Parathyroid adenoma (tissue), 2 donors: Measurements from ENCODE around the gene BGN.

Experiments used
- H2AFZ ChIP-seq: fragments of 300-600 bp; sonication (generic); one replicate; pipeline ENCODE4 v1.7.0; 2017; ENCODE audit warnings: antibody characterized with exemption, mild to moderate bottlenecking
- H3K27ac ChIP-seq: fragments of 300-600 bp; sonication (generic); one replicate; pipeline ENCODE4 v1.7.0; 2017
- H3K27me3 ChIP-seq: fragments of 300-600 bp; sonication (generic); one replicate; pipeline ENCODE4 v1.7.0; 2017; ENCODE audit warnings: low read length; ENCODE audit not compliant: control insufficient read depth, insufficient read depth
- H3K36me3 ChIP-seq: fragments of 300-600 bp; sonication (generic); one replicate; pipeline ENCODE4 v1.7.0; 2017; ENCODE audit warnings: low read length; ENCODE audit not compliant: control insufficient read depth, insufficient read depth
- H3K4me1 ChIP-seq: fragments of 300-600 bp; sonication (generic); one replicate; pipeline ENCODE4 v1.7.0; 2017; ENCODE audit warnings: control low read depth
- H3K4me2 ChIP-seq: fragments of 300-600 bp; sonication (generic); one replicate; pipeline ENCODE4 v1.7.0; 2017; ENCODE audit warnings: low read length
- H3K4me3 ChIP-seq: fragments of 300-600 bp; sonication (generic); one replicate; pipeline ENCODE4 v1.7.0; 2017; ENCODE audit warnings: low read depth, low read length
- H3K79me2 ChIP-seq: fragments of 300-600 bp; sonication (generic); one replicate; pipeline ENCODE4 v1.7.0; 2017; ENCODE audit warnings: control low read depth
- H3K9ac ChIP-seq: fragments of 300-600 bp; sonication (generic); one replicate; pipeline ENCODE4 v1.7.0; 2017; ENCODE audit warnings: mild to moderate bottlenecking
- H3K9me3 ChIP-seq: fragments of 300-600 bp; sonication (generic); one replicate; pipeline ENCODE4 v1.7.0; 2017; ENCODE audit warnings: low read length; ENCODE audit not compliant: control insufficient read depth
- CTCF ChIP-seq: fragments of 300-600 bp; sonication (generic); IDR thresholded peaks from one replicate; pipeline ENCODE4 v1.7.0; 2017; ENCODE audit warnings: antibody characterized with exemption, mild to moderate bottlenecking
- donor health status: primary hyperparathyroidism.

BGN gene

GRCh38 chrX:153514259-153514658, 19.5 kb downstream of the BGN start:
- H2AFZ ChIP-seq = no peak overlapping the region
- no peak for TF ChIP-seq CTCF
- H3K36me3 ChIP-seq = no peaks in the 10 kb centered on the region
- no peak overlapping the region for H3K4me2 ChIP-seq
- H3K9me3 ChIP-seq = no peaks in the 10 kb centered on the region
- no peaks in the 10 kb centered on the region for H3K27me3 ChIP-seq
- no peak overlapping the region for H3K27ac ChIP-seq
- no peaks in the 10 kb centered on the region for H3K4me1 ChIP-seq
- H3K9ac ChIP-seq = no peak overlapping the region
- no peak overlapping the region for H3K4me3 ChIP-seq
- H3K79me2 ChIP-seq = no peaks in the 10 kb centered on the region

DNA sequence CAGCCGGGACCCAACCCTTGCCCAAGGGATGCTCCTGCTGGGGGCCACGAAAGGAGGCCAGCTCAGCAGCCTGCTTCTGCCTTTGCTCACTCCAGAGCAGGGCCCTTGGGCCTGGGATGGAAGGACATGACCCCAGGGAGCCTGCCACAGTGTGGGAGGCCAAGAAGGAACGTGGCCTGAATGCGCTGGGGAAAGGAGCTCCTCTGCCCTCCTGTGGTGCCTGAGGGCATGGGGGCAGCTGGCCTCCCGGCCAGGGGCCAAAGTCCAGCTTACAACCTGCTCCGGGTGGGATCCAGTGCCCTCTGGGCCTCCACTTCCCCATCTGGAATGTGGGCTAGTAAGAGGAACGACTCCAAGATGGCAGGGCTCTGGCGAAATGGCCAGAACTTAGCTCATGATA, 20.7 kb downstream of the BGN start:
- H3K4me1 ChIP-seq = no peaks in the 10 kb centered on the region
- H3K9ac ChIP-seq = no peak overlapping the region
- no peak overlapping the region for H2AFZ ChIP-seq
- H3K4me2 ChIP-seq = no peak overlapping the region
- no peaks in the 10 kb centered on the region for H3K27me3 ChIP-seq
- no peaks in the 10 kb centered on the region for H3K79me2 ChIP-seq
- no peaks in the 10 kb centered on the region for H3K9me3 ChIP-seq
- no peak overlapping the region for H3K27ac ChIP-seq
- H3K4me3 ChIP-seq = no peak overlapping the region
- no peak for TF ChIP-seq CTCF
- H3K36me3 ChIP-seq = no peaks in the 10 kb centered on the region

DNA sequence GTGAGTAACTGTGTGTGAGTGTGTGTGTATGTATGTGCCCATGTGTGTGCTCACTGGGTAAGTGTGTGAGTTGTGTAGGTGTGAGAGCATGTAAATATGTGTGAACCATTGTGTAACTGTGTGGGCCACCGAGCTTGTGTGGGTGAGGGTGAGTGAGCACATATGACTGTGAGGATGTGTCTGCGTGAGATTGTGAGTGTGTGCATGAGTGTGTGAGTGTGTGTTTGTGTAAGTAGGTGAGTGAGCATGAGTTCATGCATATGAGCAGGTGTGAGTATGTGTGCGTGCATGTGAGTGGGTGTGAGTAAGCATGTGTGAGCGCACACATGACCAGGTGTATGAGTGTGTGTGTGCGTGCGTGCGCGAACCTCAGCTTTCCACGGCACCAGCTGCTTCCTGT, 21.3 kb downstream of the BGN start:
- H2AFZ ChIP-seq = no peak overlapping the region
- no peak overlapping the region for H3K4me3 ChIP-seq
- no peaks in the 10 kb centered on the region for H3K27me3 ChIP-seq
- H3K9me3 ChIP-seq = no peaks in the 10 kb centered on the region
- H3K4me2 ChIP-seq = no peak overlapping the region
- no peak overlapping the region for H3K27ac ChIP-seq
- H3K36me3 ChIP-seq = no peaks in the 10 kb centered on the region
- TF ChIP-seq CTCF = no peak
- H3K4me1 ChIP-seq = no peaks in the 10 kb centered on the region
- H3K79me2 ChIP-seq = no peaks in the 10 kb centered on the region
- H3K9ac ChIP-seq = no peak overlapping the region

GRCh38 chrX:153517423-153517822, 22.6 kb downstream of the BGN start, which contains the start of gene ATP2B3:
TSS of gene ATP2B3 (plus strand) at chrX:153517642. CDS start at chrX:153536248, 18,606 bp downstream.
- Histone ChIP-seq H2AFZ (no peak within 1 kb of the TSS), H3K27ac (no peak within 1 kb of the TSS), H3K4me1 (no peaks in the 10 kb centered on the region), H3K4me3 (no peak within 1 kb of the TSS), H3K79me2 (no peaks in the 10 kb centered on the region), H3K9ac (no peak within 1 kb of the TSS), H3K9me3 (no peaks in the 10 kb centered on the region), H3K36me3 (no peaks in the 10 kb centered on the region), H3K4me2 (no peak within 1 kb of the TSS), H3K27me3 (no peaks in the 10 kb centered on the region)
- no peak for TF ChIP-seq CTCF

DNA sequence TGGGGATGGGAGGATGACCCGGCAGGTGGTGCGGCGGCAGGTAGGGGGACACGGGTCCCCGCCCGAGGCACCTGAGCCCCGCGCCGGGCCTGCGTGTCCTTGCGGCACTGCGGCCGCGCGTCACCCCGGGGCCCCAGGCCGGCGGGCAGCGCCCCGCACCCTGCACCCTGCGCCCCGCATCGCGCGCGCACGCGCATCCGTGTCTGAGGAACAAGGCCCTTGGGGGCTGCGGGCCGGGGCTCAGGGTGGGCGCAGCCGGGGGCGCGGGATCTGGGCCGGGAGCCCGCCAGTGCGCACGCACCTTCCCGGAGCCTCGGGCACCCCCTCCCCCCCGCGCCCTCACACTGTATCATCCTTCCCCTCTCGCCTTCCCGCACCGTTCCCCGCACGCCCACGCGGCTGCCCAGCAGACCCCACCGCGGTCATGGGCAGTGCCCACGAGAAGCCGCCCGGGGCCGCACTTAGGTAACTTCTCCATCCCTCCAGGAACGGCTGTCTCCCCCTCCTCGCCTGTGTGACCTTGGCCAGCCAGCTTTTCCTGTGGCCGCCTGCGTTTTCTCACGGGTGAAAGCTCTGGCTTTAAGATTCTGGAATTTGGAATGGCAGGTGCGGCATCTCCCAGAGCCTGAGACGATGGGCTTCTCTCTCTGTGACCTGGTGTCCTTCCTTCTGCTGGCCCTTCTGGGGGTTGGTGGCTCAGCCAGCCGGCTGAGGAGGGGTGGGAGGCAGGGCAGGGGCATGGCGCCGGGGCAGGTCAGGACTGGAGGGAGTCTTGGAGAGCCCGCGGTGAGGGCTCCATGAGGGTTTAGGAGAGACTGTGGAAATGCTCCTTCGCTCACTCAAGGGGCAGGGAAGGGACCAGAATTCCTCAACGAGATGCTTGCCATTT, 23.4 kb downstream of the BGN start:
- Histone ChIP-seq H2AFZ (no peak overlapping the region), H3K4me2 (no peak overlapping the region), H3K4me1 (no peaks in the 10 kb centered on the region), H3K27me3 (no peaks in the 10 kb centered on the region), H3K79me2 (no peaks in the 10 kb centered on the region), H3K27ac (no peak overlapping the region), H3K9ac (no peak overlapping the region), H3K9me3 (no peaks in the 10 kb centered on the region), H3K36me3 (no peaks in the 10 kb centered on the region), H3K4me3 (no peak overlapping the region)
- TF ChIP-seq CTCF = no peak
